ENCODE measurements around the gene BTBD9. TPM values are rescaled to one million over a fixed set of nuclear protein-coding genes. Genes with fewer than 3 reads are reported as not detected.
A peak's percentile ranks its signal among the peaks of the same experiment; 100 is the strongest.

The BTBD9 gene
- total RNA-seq, 1 experiment from 2014 or later, result 12.5 TPM

DNA sequence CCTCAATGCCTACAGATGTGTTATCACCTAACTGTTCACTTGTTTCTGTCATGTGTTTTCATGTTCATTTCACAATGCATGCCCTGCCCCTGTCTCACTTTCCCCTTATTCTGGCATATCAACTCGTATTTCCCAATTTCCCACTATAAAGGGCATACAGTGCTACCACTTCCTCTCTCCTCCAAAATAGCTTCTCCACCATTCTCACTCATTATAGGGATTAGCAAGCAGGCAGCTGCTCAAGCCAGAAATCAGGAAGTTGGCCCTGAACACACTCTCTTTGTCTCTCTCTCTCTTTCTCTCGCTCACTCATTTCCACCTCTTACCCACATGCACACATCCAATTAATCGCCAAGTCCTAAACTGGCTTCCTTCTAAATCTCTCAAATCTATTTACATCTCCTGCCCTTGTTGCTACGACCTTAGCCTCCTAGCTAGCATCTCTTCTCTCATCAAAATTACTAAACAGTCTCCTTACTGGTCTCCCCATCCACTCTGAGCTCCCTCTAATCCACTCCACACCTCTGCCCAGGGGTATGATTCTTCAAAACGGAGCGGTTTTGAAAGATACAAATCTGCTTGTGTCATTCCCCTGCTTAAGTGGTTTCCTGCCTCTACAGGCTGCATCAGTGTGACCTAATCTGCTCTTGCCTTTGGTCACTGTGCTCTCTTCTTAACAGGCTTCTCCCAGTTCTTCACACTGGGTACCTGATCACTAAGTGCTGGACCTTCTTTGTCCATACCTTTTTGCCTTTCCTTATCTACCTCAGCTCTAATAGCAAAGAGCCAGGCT, 196.2 kb downstream of the BTBD9 start:
- TF ChIP-seq, protein P1, sequence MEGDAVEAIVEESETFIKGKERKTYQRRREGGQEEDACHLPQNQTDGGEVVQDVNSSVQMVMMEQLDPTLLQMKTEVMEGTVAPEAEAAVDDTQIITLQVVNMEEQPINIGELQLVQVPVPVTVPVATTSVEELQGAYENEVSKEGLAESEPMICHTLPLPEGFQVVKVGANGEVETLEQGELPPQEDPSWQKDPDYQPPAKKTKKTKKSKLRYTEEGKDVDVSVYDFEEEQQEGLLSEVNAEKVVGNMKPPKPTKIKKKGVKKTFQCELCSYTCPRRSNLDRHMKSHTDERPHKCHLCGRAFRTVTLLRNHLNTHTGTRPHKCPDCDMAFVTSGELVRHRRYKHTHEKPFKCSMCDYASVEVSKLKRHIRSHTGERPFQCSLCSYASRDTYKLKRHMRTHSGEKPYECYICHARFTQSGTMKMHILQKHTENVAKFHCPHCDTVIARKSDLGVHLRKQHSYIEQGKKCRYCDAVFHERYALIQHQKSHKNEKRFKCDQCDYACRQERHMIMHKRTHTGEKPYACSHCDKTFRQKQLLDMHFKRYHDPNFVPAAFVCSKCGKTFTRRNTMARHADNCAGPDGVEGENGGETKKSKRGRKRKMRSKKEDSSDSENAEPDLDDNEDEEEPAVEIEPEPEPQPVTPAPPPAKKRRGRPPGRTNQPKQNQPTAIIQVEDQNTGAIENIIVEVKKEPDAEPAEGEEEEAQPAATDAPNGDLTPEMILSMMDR (IDR thresholded peaks at IDR 0.05; ENCODE audit: unreplicated experiment), result no peak
- Mint-ChIP-seq H3K36me3 (ENCODE audit: insufficient read depth, unreplicated experiment) (no peaks in the 10 kb centered on the region), H3K27me3 (ENCODE audit: insufficient read depth, unreplicated experiment) (no peaks in the 10 kb centered on the region), H3K4me3 (ENCODE audit: unreplicated experiment) (no peak overlapping the region), H3K27ac (ENCODE audit: low read depth, unreplicated experiment) (no peak overlapping the region), H3K4me1 (ENCODE audit: insufficient read depth, unreplicated experiment) (no peaks in the 10 kb centered on the region), H3K9me3 (ENCODE audit: unreplicated experiment) (no peaks in the 10 kb centered on the region)
- DNase-seq (ENCODE audit: unreplicated experiment), result no peak
- intact Hi-C loops (cut with micrococcal nuclease), result no loop called here
- ChIA-PET CTCF (interaction anchor here (0.5 to 0.7 kb wide), 2 partner anchors 51 to 91 kb away, joined by 3 read pairs; no protein-coding TSS in a partner anchor), POLR2A (interaction anchor here (0.7 kb wide), 1 partner anchor 324 kb away, joined by 3 read pairs; no protein-coding TSS in a partner anchor)
- no TSS peak for BruUV-seq (replicated peaks)

DNA sequence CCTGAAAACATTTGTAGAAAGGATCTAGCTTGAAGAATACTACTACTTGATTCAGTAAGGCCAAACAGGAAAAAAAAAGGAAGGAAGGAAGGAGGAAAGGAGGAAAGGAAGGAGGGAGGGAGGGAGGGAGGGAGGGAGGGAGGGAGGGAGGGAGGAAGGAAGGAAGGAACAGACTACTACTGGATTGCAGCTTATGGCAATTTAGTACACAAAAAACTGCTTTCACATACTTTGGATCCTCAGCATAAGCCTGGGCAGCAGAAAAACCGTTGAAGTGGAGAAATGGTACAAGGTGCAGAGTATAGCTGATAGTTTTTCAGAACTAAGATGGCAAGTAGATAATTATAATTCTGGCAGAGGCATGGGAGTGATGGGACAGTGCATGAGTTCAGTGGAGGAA, 201.6 kb downstream of the BTBD9 start:
- POLR2A ChIA-PET, result no interaction called here
- H3K36me3 Mint-ChIP-seq (ENCODE audit: insufficient read depth, unreplicated experiment), result no peaks in the 10 kb centered on the region
- intact Hi-C loops (cut with micrococcal nuclease), result no loop called here
- no TSS peak for BruUV-seq (replicated peaks)
- no peak overlapping the region for H3K27ac Mint-ChIP-seq (ENCODE audit: low read depth, unreplicated experiment)
- TF ChIP-seq, protein P1 (IDR thresholded peaks at IDR 0.05; ENCODE audit: unreplicated experiment), result no peak
- CTCF ChIA-PET, result no interaction called here
- H3K9me3 Mint-ChIP-seq (ENCODE audit: unreplicated experiment), result no peaks in the 10 kb centered on the region
- H3K4me3 Mint-ChIP-seq (ENCODE audit: unreplicated experiment), result no peak overlapping the region
- H3K27me3 Mint-ChIP-seq (ENCODE audit: insufficient read depth, unreplicated experiment), result no peaks in the 10 kb centered on the region
- peaks cover 5% of the 10 kb centered on the region for H3K4me1 Mint-ChIP-seq (ENCODE audit: insufficient read depth, unreplicated experiment)
- no peak for DNase-seq (ENCODE audit: unreplicated experiment)

DNA sequence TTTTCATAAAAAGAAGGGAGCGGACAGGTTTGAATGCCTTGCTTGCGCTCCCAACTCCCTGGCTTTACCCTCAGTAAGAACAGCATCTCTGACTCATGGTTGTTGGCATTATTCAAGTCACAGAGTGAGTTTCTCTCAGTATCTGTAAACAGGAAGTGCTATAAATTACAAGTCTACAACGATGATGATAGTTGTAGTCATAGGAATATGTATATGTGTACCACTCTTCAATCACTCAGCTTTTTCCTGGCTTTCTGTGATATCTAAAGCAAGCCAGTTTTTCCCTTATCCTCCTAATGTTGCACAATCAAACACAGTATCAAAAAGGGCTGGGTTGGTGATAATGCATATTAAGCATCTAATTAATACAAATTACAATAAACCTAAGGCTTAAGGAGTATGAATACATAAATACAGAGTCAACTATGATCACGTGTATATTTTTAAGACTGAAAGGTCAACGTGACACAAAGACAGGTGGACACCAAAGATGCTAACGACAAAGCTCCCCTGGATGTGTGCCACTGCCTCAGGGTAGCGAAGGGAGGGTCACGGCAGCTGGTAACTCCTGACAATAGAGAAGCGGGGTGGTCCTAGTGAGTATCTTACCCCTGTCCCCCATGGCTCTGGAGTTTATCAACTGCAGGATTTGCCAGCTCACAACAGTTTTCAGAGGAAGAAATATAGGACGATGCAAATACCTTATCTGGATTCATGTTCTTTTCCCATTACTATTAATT, 202.8 kb downstream of the BTBD9 start:
- DNase-seq (ENCODE audit: unreplicated experiment), result peak; percentile 70
- no peak overlapping the region for H3K4me3 Mint-ChIP-seq (ENCODE audit: unreplicated experiment)
- no peaks in the 10 kb centered on the region for H3K27me3 Mint-ChIP-seq (ENCODE audit: insufficient read depth, unreplicated experiment)
- BruUV-seq (replicated peaks), result no TSS peak
- ChIA-PET CTCF (interaction anchor here (0.7 to 1.0 kb wide), 2 partner anchors 333 to 613 kb away, joined by 3 read pairs; no protein-coding TSS in a partner anchor), POLR2A (interaction anchor here (0.6 kb wide), 1 partner anchor 186 kb away, joined by 3 read pairs; no protein-coding TSS in a partner anchor)
- TF ChIP-seq, protein P1 (IDR thresholded peaks at IDR 0.05; ENCODE audit: unreplicated experiment), result no peak
- no peaks in the 10 kb centered on the region for H3K9me3 Mint-ChIP-seq (ENCODE audit: unreplicated experiment)
- no peak overlapping the region for H3K27ac Mint-ChIP-seq (ENCODE audit: low read depth, unreplicated experiment)
- peaks cover 14% of the 10 kb centered on the region for H3K4me1 Mint-ChIP-seq (ENCODE audit: insufficient read depth, unreplicated experiment)
- H3K36me3 Mint-ChIP-seq (ENCODE audit: insufficient read depth, unreplicated experiment), result no peaks in the 10 kb centered on the region
- intact Hi-C loops (cut with micrococcal nuclease), result no loop called here

DNA sequence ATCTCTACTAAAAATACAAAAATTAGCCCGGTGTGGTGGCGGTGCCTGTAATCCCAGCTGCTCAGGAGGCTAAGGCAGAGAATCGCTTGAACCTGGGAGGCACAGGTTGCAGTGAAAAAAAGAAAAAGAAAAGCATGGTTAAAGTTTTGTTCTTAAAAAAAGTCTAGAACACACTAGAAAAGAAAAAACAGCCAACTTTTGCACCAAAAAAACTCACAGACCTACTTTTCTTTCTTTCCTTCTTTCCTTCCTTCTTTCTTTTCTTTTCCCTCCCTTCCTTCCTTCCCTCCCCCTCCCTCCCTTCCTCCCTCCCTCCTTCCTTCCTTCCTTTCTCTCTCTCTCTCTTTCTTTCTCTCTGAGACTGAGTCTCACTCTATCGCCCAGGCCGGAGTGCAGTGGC, 204.4 kb downstream of the BTBD9 start:
- intact Hi-C loops (cut with micrococcal nuclease), result no loop called here
- ChIA-PET CTCF (no interaction called here), POLR2A (no interaction called here)
- DNase-seq (ENCODE audit: unreplicated experiment), result no peak
- Mint-ChIP-seq H3K27me3 (ENCODE audit: insufficient read depth, unreplicated experiment) (no peaks in the 10 kb centered on the region), H3K9me3 (ENCODE audit: unreplicated experiment) (no peaks in the 10 kb centered on the region), H3K4me3 (ENCODE audit: unreplicated experiment) (no peak overlapping the region), H3K4me1 (ENCODE audit: insufficient read depth, unreplicated experiment) (peaks cover 14% of the 10 kb centered on the region), H3K27ac (ENCODE audit: low read depth, unreplicated experiment) (no peak overlapping the region), H3K36me3 (ENCODE audit: insufficient read depth, unreplicated experiment) (no peaks in the 10 kb centered on the region)
- BruUV-seq (replicated peaks), result no TSS peak
- TF ChIP-seq, protein P1 (IDR thresholded peaks at IDR 0.05; ENCODE audit: unreplicated experiment), result no peak
